Measurements from ENCODE around the gene NOTUM. TPM values are rescaled to one million over a fixed set of nuclear protein-coding genes. Genes with fewer than 3 reads are reported as not detected.

Gene NOTUM
- total RNA-seq, 6 donors from 2014 or later = 0.89 to 5.0 (median 2.3) TPM

DNA sequence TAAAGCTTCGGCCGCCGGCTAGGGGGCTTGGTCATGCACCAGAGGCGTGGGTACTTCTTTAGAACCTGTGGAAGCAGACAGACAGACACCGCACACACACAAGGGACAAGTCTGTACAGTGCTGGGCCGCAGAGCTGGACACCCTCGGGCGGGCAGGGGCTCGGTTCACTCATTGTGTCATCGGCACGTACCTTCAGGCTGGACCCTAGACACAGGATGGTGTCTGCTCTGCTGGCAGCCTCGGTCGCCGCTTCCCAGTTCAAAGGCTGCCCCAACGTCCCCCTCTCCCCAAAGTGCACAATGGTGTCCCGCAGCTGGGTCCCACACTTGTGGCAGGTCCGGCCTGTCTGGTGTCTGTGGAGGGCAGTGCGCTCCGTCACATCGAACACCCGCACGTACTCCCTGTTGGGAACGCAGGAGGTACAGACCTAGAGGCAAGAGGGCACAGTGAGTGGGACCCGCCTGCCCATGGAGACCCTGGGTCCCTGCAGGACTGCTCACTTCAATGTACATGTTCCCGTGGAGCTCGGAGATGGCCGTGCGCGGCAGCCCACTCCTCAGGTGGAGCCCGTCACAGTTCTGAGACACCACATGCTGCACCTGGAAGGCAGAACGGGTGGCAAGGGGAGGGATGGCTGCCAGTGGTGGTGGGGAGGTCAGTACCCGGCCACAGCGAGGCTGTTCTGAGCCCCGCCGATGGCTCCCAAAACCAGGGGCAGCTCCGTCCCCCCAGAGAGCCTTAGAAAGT lies 46.7 kb downstream of the NOTUM start:
- DNase-seq (peak in 1 of 2 donors; percentile 81), ATAC-seq (ENCODE audit: low FRiP score in 2 of 2) (no peak)
- no peaks in the 10 kb centered on the region for H3K9me3 ChIP-seq
- no peak overlapping the region for H3K4me3 ChIP-seq
- no peak for TF ChIP-seq POLR2A (IDR thresholded peaks at IDR 0.05)
- no peak for TF ChIP-seq EP300 (IDR thresholded peaks at IDR 0.05)
- TF ChIP-seq, protein P1, sequence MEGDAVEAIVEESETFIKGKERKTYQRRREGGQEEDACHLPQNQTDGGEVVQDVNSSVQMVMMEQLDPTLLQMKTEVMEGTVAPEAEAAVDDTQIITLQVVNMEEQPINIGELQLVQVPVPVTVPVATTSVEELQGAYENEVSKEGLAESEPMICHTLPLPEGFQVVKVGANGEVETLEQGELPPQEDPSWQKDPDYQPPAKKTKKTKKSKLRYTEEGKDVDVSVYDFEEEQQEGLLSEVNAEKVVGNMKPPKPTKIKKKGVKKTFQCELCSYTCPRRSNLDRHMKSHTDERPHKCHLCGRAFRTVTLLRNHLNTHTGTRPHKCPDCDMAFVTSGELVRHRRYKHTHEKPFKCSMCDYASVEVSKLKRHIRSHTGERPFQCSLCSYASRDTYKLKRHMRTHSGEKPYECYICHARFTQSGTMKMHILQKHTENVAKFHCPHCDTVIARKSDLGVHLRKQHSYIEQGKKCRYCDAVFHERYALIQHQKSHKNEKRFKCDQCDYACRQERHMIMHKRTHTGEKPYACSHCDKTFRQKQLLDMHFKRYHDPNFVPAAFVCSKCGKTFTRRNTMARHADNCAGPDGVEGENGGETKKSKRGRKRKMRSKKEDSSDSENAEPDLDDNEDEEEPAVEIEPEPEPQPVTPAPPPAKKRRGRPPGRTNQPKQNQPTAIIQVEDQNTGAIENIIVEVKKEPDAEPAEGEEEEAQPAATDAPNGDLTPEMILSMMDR (IDR thresholded peaks at IDR 0.05) = no peak
- TF ChIP-seq POLR2AphosphoS5 (IDR thresholded peaks at IDR 0.05) = no peak
- WGBS, 2 donors = 95 to 97% methylated on average over 11 to 32 of the region's 36 CpGs
- no peaks in the 10 kb centered on the region for H3K27me3 ChIP-seq
- peaks cover 21 to 58% (median 35%) of the 10 kb centered on the region in 4 donors for H3K4me1 ChIP-seq
- no peak overlapping the region for H3K27ac ChIP-seq
- peaks cover 10 to 48% (median 42%) of the 10 kb centered on the region in 4 donors for H3K36me3 ChIP-seq

DNA sequence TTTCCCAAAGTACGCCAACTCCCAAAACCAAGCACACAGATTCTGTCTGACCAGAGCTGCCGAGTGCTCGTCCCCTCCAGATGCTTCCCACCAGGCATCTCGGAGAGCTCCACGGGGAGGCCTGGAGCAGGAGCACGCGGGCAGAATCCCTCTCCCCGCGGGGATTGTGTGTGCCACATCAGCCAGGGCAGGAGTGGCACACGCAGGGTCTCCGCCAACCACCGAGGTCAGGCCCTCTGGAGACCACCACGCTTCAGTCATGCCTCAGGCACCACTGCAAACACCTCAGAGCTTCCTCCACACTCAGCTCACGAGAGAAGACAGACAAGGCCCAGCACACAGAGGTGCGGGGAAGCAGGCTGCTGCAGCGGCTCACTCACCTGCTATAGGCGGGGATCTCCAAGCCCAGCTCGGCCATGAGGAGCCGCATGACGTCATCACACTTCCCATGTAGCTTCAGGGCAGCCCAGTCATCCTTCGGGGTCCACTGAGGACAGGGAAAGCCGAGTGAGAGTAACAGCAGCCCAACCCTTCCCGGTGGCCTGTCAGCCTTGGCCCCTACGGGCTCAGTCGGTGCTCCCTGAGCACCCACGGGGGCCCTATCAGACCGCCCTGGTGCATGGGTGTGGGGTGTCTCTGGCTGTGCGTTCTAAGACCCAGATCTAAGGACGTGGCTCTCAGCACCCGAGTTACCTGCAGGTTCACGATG lies 47.4 kb downstream of the NOTUM start:
- TF ChIP-seq, protein P1 (IDR thresholded peaks at IDR 0.05) = no peak
- TF ChIP-seq POLR2AphosphoS5 (IDR thresholded peaks at IDR 0.05) (no peak), EP300 (IDR thresholded peaks at IDR 0.05) (no peak), POLR2A (IDR thresholded peaks at IDR 0.05) (no peak)
- Histone ChIP-seq H3K4me1 (peaks cover 21 to 51% (median 34%) of the 10 kb centered on the region in 4 donors), H3K9me3 (no peaks in the 10 kb centered on the region), H3K4me3 (no peak overlapping the region), H3K36me3 (peaks cover 10 to 48% (median 38%) of the 10 kb centered on the region in 4 donors), H3K27ac (no peak overlapping the region), H3K27me3 (no peaks in the 10 kb centered on the region)
- DNase-seq (peak in 1 of 2 donors; percentile 58), ATAC-seq (ENCODE audit: low FRiP score in 2 of 2) (no peak)
- 92 to 93% methylated on average over 21 to 31 of the region's 31 CpGs for WGBS, 2 donors

DNA sequence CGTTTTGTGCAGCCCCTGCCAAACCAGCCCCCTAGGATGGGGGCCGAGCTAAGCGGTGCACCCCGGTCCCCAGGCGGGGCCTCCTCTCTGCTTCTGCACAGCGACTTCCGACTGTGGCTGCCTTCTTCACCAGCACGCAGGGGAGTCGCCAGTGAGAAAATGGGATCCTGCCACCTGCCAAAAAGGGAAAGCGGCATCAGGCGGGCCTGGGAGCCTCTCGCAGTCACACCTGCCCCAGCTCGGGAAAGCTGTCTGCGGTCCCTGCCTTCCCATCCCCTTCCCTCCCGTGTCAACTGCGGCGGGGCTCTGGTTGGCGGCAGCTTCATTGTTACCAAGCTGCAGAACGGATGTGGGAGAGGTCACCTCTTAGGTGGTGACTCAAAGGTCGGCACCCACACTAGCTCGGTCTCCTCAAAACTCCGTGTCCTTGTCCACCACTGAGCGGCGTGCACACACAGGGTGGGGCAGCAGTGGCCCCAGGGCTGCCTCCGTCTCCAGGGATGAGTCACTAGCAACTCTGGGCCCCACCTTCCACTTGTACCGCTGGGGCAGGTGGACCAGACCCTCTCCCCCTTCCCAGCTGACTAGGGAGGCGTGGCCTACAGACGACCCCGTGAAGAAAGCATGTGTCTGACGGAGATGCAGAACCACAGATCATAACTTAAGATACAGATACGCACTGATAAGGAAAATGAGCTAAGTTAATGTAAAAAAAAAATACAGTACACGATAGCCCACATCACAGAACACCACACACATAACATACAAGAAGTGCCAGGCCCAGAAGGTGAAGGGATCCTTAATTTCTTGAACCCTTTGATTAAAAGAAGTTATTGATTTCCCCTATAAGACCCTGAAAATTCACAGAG lies 48.3 kb downstream of the NOTUM start:
- TF ChIP-seq POLR2A (IDR thresholded peaks at IDR 0.05) = no peak
- TF ChIP-seq POLR2AphosphoS5 (IDR thresholded peaks at IDR 0.05) = no peak
- TF ChIP-seq EP300 (IDR thresholded peaks at IDR 0.05) = no peak
- TF ChIP-seq, protein P1 (IDR thresholded peaks at IDR 0.05) = no peak
- WGBS, 2 donors = 88 to 89% methylated on average over 25 to 32 of the region's 32 CpGs
- DNase-seq (peak in 1 of 2 donors; percentile 54), ATAC-seq (ENCODE audit: low FRiP score in 2 of 2) (no peak)
- H3K4me1 ChIP-seq = peaks cover 16 to 46% (median 30%) of the 10 kb centered on the region in 4 donors
- H3K4me3 ChIP-seq = no peak overlapping the region
- H3K27me3 ChIP-seq = no peaks in the 10 kb centered on the region
- no peaks in the 10 kb centered on the region for H3K9me3 ChIP-seq
- peaks cover 10 to 51% (median 45%) of the 10 kb centered on the region in 4 donors for H3K36me3 ChIP-seq
- peak overlapping the region in 1 of 4 donors; percentile 68 for H3K27ac ChIP-seq

DNA sequence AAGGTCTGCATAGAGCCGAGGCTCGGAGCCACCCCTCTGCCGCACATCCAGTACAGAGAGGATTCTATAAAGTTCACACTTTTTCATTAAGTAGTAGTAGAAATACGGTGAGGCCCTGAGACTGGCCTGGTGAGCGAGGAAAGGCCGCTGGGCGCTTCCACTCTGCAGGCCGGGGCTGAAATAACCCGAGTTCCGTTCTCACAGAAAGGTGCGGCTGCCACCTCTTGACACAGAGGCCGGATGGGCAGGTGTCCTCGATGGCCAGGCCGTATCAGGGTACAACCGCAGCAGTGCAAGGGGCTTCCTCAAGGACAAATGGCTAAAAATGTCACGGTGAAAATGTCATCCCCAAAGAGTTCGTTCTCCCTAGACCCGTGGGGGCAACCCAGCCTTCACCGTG lies 49.0 kb downstream of the NOTUM start:
- Histone ChIP-seq H3K9me3 (no peaks in the 10 kb centered on the region), H3K4me3 (peak overlapping the region in 3 of 4 donors; percentile 33 to 98 (median 89)), H3K36me3 (peaks cover 10 to 58% (median 52%) of the 10 kb centered on the region in 4 donors), H3K27ac (peak overlapping the region; percentile 2 to 68 (median 56)), H3K4me1 (peaks cover 12 to 39% (median 25%) of the 10 kb centered on the region in 4 donors), H3K27me3 (no peaks in the 10 kb centered on the region)
- DNase-seq (no peak), ATAC-seq (ENCODE audit: low FRiP score in 2 of 2) (no peak)
- TF ChIP-seq POLR2A (IDR thresholded peaks at IDR 0.05) (no peak), EP300 (IDR thresholded peaks at IDR 0.05) (no peak), POLR2AphosphoS5 (IDR thresholded peaks at IDR 0.05) (no peak)
- TF ChIP-seq, protein P1 (IDR thresholded peaks at IDR 0.05) = no peak
- WGBS, 2 donors = 78 to 85% methylated on average over 17 to 19 of the region's 19 CpGs

Measured in upper lobe of left lung (tissue), 6 donors.